ENCODE measurements around the gene EVI5L.
A peak's percentile ranks its signal among the peaks of the same experiment; 100 is the strongest.
"Not testable (repeated sequence)": the region's sequence is repeated elsewhere in the genome, so short reads cannot be mapped to it uniquely, and the experiment has no call there.

Gene EVI5L

GRCh38 chr19:7816040-7816439 lies 14.0 kb upstream of the EVI5L start:
- H3K27ac ChIP-seq (ENCODE audit: low read length); H3K9ac ChIP-seq (ENCODE audit: low read length in 2 of 2); H3K4me3 ChIP-seq (ENCODE audit: low read length in 2 of 2); H3K36me3 ChIP-seq (ENCODE audit: control insufficient read depth in 2 of 2, insufficient read depth in 2 of 2, low read length in 2 of 2); H3K4me1 ChIP-seq (ENCODE audit: control insufficient read depth, insufficient read depth, low read length): not testable (repeated sequence)
- Histone ChIP-seq H3K9me3 (ENCODE audit: control insufficient read depth in 2 of 2, low read length in 2 of 2) (peaks cover 11 to 23% of the 10 kb centered on the region in 2 donors), H3K27me3 (ENCODE audit: control insufficient read depth in 1 of 2, insufficient read depth in 2 of 2, low read length in 2 of 2) (peaks cover 6 to 12% of the 10 kb centered on the region in 2 donors)

GRCh38 chr19:7817801-7818200 lies 12.2 kb upstream of the EVI5L start:
- Histone ChIP-seq H3K27ac (ENCODE audit: low read length) (no peak overlapping the region), H3K4me1 (ENCODE audit: control insufficient read depth, insufficient read depth, low read length) (no peaks in the 10 kb centered on the region), H3K36me3 (ENCODE audit: control insufficient read depth in 2 of 2, insufficient read depth in 2 of 2, low read length in 2 of 2) (no peaks in the 10 kb centered on the region), H3K9ac (ENCODE audit: low read length in 2 of 2) (no peak overlapping the region), H3K4me3 (ENCODE audit: low read length in 2 of 2) (no peak overlapping the region), H3K27me3 (ENCODE audit: control insufficient read depth in 1 of 2, insufficient read depth in 2 of 2, low read length in 2 of 2) (peaks cover 6 to 12% of the 10 kb centered on the region in 2 donors), H3K9me3 (ENCODE audit: control insufficient read depth in 2 of 2, low read length in 2 of 2) (peaks cover 11 to 14% of the 10 kb centered on the region in 2 donors)

GRCh38 chr19:7818806-7819205 lies 11.2 kb upstream of the EVI5L start:
- peaks cover 6 to 12% of the 10 kb centered on the region in 2 donors for H3K27me3 ChIP-seq (ENCODE audit: control insufficient read depth in 1 of 2, insufficient read depth in 2 of 2, low read length in 2 of 2)
- peaks cover 11 to 14% of the 10 kb centered on the region in 2 donors for H3K9me3 ChIP-seq (ENCODE audit: control insufficient read depth in 2 of 2, low read length in 2 of 2)
- H3K4me1 ChIP-seq (ENCODE audit: control insufficient read depth, insufficient read depth, low read length) = no peaks in the 10 kb centered on the region
- H3K9ac ChIP-seq (ENCODE audit: low read length in 2 of 2) = no peak overlapping the region
- H3K27ac ChIP-seq (ENCODE audit: low read length) = no peak overlapping the region
- H3K4me3 ChIP-seq (ENCODE audit: low read length in 2 of 2) = no peak overlapping the region
- no peaks in the 10 kb centered on the region for H3K36me3 ChIP-seq (ENCODE audit: control insufficient read depth in 2 of 2, insufficient read depth in 2 of 2, low read length in 2 of 2)

GRCh38 chr19:7819337-7819736 lies 10.7 kb upstream of the EVI5L start:
- Histone ChIP-seq H3K9ac (ENCODE audit: low read length in 2 of 2) (no peak overlapping the region), H3K4me1 (ENCODE audit: control insufficient read depth, insufficient read depth, low read length) (no peaks in the 10 kb centered on the region), H3K27ac (ENCODE audit: low read length) (no peak overlapping the region), H3K9me3 (ENCODE audit: control insufficient read depth in 2 of 2, low read length in 2 of 2) (peaks cover 11 to 14% of the 10 kb centered on the region in 2 donors), H3K4me3 (ENCODE audit: low read length in 2 of 2) (no peak overlapping the region), H3K27me3 (ENCODE audit: control insufficient read depth in 1 of 2, insufficient read depth in 2 of 2, low read length in 2 of 2) (peaks cover 6 to 12% of the 10 kb centered on the region in 2 donors), H3K36me3 (ENCODE audit: control insufficient read depth in 2 of 2, insufficient read depth in 2 of 2, low read length in 2 of 2) (no peaks in the 10 kb centered on the region)

GRCh38 chr19:7820588-7820987 lies 9.4 kb upstream of the EVI5L start:
- peaks cover 11 to 14% of the 10 kb centered on the region in 2 donors for H3K9me3 ChIP-seq (ENCODE audit: control insufficient read depth in 2 of 2, low read length in 2 of 2)
- peaks cover 6 to 9% of the 10 kb centered on the region in 2 donors for H3K27me3 ChIP-seq (ENCODE audit: control insufficient read depth in 1 of 2, insufficient read depth in 2 of 2, low read length in 2 of 2)
- H3K4me1 ChIP-seq (ENCODE audit: control insufficient read depth, insufficient read depth, low read length) = no peaks in the 10 kb centered on the region
- H3K27ac ChIP-seq (ENCODE audit: low read length) = no peak overlapping the region
- H3K4me3 ChIP-seq (ENCODE audit: low read length in 2 of 2) = no peak overlapping the region
- no peak overlapping the region for H3K9ac ChIP-seq (ENCODE audit: low read length in 2 of 2)
- H3K36me3 ChIP-seq (ENCODE audit: control insufficient read depth in 2 of 2, insufficient read depth in 2 of 2, low read length in 2 of 2) = no peaks in the 10 kb centered on the region

GRCh38 chr19:7822910-7823515 lies 7.0 kb upstream of the EVI5L start:
- Histone ChIP-seq H3K27me3 (ENCODE audit: control insufficient read depth in 1 of 2, insufficient read depth in 2 of 2, low read length in 2 of 2) (peaks cover 6 to 7% of the 10 kb centered on the region in 2 donors), H3K36me3 (ENCODE audit: control insufficient read depth in 2 of 2, insufficient read depth in 2 of 2, low read length in 2 of 2) (no peaks in the 10 kb centered on the region), H3K9ac (ENCODE audit: low read length in 2 of 2) (no peak overlapping the region), H3K27ac (ENCODE audit: low read length) (no peak overlapping the region), H3K9me3 (ENCODE audit: control insufficient read depth in 2 of 2, low read length in 2 of 2) (peaks cover 0 to 5% of the 10 kb centered on the region in 2 donors), H3K4me3 (ENCODE audit: low read length in 2 of 2) (no peak overlapping the region), H3K4me1 (ENCODE audit: control insufficient read depth, insufficient read depth, low read length) (no peaks in the 10 kb centered on the region)

GRCh38 chr19:7823686-7824301 lies 6.2 kb upstream of the EVI5L start:
- H3K4me1 ChIP-seq (ENCODE audit: control insufficient read depth, insufficient read depth, low read length) = peaks cover 1% of the 10 kb centered on the region
- H3K36me3 ChIP-seq (ENCODE audit: control insufficient read depth in 2 of 2, insufficient read depth in 2 of 2, low read length in 2 of 2) = no peaks in the 10 kb centered on the region
- no peak overlapping the region for H3K4me3 ChIP-seq (ENCODE audit: low read length in 2 of 2)
- H3K27me3 ChIP-seq (ENCODE audit: control insufficient read depth in 1 of 2, insufficient read depth in 2 of 2, low read length in 2 of 2) = peaks cover 6 to 7% of the 10 kb centered on the region in 2 donors
- no peak overlapping the region for H3K27ac ChIP-seq (ENCODE audit: low read length)
- H3K9ac ChIP-seq (ENCODE audit: low read length in 2 of 2) = no peak overlapping the region
- peaks cover 0 to 3% of the 10 kb centered on the region in 2 donors for H3K9me3 ChIP-seq (ENCODE audit: control insufficient read depth in 2 of 2, low read length in 2 of 2)

- peak overlapping the region; percentile 59 to 68 for H3K4me3 ChIP-seq (ENCODE audit: low read length in 2 of 2)
- no peak overlapping the region for H3K27ac ChIP-seq (ENCODE audit: low read length)
Observed at GRCh38 chr19:7829166-7829520, 875 bp upstream of the EVI5L start.

GRCh38 chr19:7830272-7830771 lies 304 bp downstream of the EVI5L start:
- no peak overlapping the region for H3K27ac ChIP-seq (ENCODE audit: low read length)
- no peaks in the 10 kb centered on the region for H3K9me3 ChIP-seq (ENCODE audit: control insufficient read depth in 2 of 2, low read length in 2 of 2)
- no peaks in the 10 kb centered on the region for H3K36me3 ChIP-seq (ENCODE audit: control insufficient read depth in 2 of 2, insufficient read depth in 2 of 2, low read length in 2 of 2)
- H3K9ac ChIP-seq (ENCODE audit: low read length in 2 of 2) = peak overlapping the region; percentile 58 to 59
- H3K27me3 ChIP-seq (ENCODE audit: control insufficient read depth in 1 of 2, insufficient read depth in 2 of 2, low read length in 2 of 2) = no peaks in the 10 kb centered on the region
- H3K4me3 ChIP-seq (ENCODE audit: low read length in 2 of 2) = peak overlapping the region; percentile 55 to 69
- H3K4me1 ChIP-seq (ENCODE audit: control insufficient read depth, insufficient read depth, low read length) = peaks cover 22% of the 10 kb centered on the region

More at GRCh38 chr19:7829166-7829520, 875 bp upstream of the EVI5L start:
- Histone ChIP-seq H3K36me3 (ENCODE audit: control insufficient read depth in 2 of 2, insufficient read depth in 2 of 2, low read length in 2 of 2) (no peaks in the 10 kb centered on the region), H3K4me1 (ENCODE audit: control insufficient read depth, insufficient read depth, low read length) (peaks cover 22% of the 10 kb centered on the region), H3K9ac (ENCODE audit: low read length in 2 of 2) (peak overlapping the region in 1 of 2 donors; percentile 28), H3K9me3 (ENCODE audit: control insufficient read depth in 2 of 2, low read length in 2 of 2) (no peaks in the 10 kb centered on the region), H3K27me3 (ENCODE audit: control insufficient read depth in 1 of 2, insufficient read depth in 2 of 2, low read length in 2 of 2) (no peaks in the 10 kb centered on the region)

- Histone ChIP-seq H3K36me3 (ENCODE audit: control insufficient read depth in 2 of 2, insufficient read depth in 2 of 2, low read length in 2 of 2) (no peaks in the 10 kb centered on the region), H3K27ac (ENCODE audit: low read length) (no peak overlapping the region), H3K27me3 (ENCODE audit: control insufficient read depth in 1 of 2, insufficient read depth in 2 of 2, low read length in 2 of 2) (no peaks in the 10 kb centered on the region), H3K9ac (ENCODE audit: low read length in 2 of 2) (peak overlapping the region in 1 of 2 donors; percentile 59), H3K4me1 (ENCODE audit: control insufficient read depth, insufficient read depth, low read length) (peaks cover 22% of the 10 kb centered on the region), H3K9me3 (ENCODE audit: control insufficient read depth in 2 of 2, low read length in 2 of 2) (no peaks in the 10 kb centered on the region), H3K4me3 (ENCODE audit: low read length in 2 of 2) (peak overlapping the region; percentile 55 to 69)
Observed at GRCh38 chr19:7830823-7831222, 805 bp downstream of the EVI5L start.

GRCh38 chr19:7831452-7831851 lies 1.4 kb downstream of the EVI5L start:
- no peaks in the 10 kb centered on the region for H3K9me3 ChIP-seq (ENCODE audit: control insufficient read depth in 2 of 2, low read length in 2 of 2)
- peaks cover 22% of the 10 kb centered on the region for H3K4me1 ChIP-seq (ENCODE audit: control insufficient read depth, insufficient read depth, low read length)
- no peaks in the 10 kb centered on the region for H3K36me3 ChIP-seq (ENCODE audit: control insufficient read depth in 2 of 2, insufficient read depth in 2 of 2, low read length in 2 of 2)
- no peak overlapping the region for H3K27ac ChIP-seq (ENCODE audit: low read length)
- H3K4me3 ChIP-seq (ENCODE audit: low read length in 2 of 2) = peak overlapping the region in 1 of 2 donors; percentile 22
- H3K9ac ChIP-seq (ENCODE audit: low read length in 2 of 2) = no peak overlapping the region
- no peaks in the 10 kb centered on the region for H3K27me3 ChIP-seq (ENCODE audit: control insufficient read depth in 1 of 2, insufficient read depth in 2 of 2, low read length in 2 of 2)
